ENCODE results near the gene CYP26B1.

- TF ChIP-seq EZH2 (IDR thresholded peaks at IDR 0.05; ENCODE audit: borderline replicate concordance, low read depth, low read length, severe bottlenecking): no peak
- TF ChIP-seq CTCF (IDR thresholded peaks at IDR 0.05; ENCODE audit: borderline replicate concordance, extremely low read depth, low read length, poor library complexity, severe bottlenecking): no peak
These were observed 33.0 kb downstream of the CYP26B1 start for GRCh38 chr2:72114693-72115051.

All from DND-41 (cell line).